HepG2 (cell line): ENCODE measurements around the gene ZSWIM8. TPM values are rescaled to one million over a fixed set of nuclear protein-coding genes. Genes with fewer than 3 reads are reported as not detected.

Experiments
- ATRX ChIP-seq: sonication (generic); formaldehyde crosslinking; IDR thresholded peaks from 2 replicates; pipeline ENCODE4 v1.4.0; 2020; ENCODE audit warnings: missing genetic modification reagents, borderline replicate concordance
- CEBPG ChIP-seq: IDR thresholded peaks from 2 replicates; pipeline ENCODE4 v1.6.1; 2016
- JARID2 ChIP-seq: sonication (generic); formaldehyde crosslinking; IDR thresholded peaks from 2 replicates; pipeline ENCODE4 v1.8.1; 2023; ENCODE audit warnings: missing genetic modification reagents, inconsistent platforms; ENCODE audit not compliant: insufficient replicate concordance
- NCOR1 ChIP-seq: fragments of 200-600 bp; sonication (generic); IDR thresholded peaks from 2 replicates; pipeline ENCODE4 v1.7.0; 2017; ENCODE audit warnings: antibody characterized with exemption, low read length, borderline replicate concordance
- SRSF4 ChIP-seq: fragments of 200-400 bp; formaldehyde crosslinking; IDR thresholded peaks from one replicate; pipeline ENCODE4 v1.6.1; 2018; ENCODE audit warnings: mild to moderate bottlenecking, low read depth, low read length, moderate library complexity; ENCODE audit not compliant: poor library complexity, severe bottlenecking
- ZBTB42 ChIP-seq: sonication (generic); formaldehyde crosslinking; IDR thresholded peaks from 2 replicates; pipeline ENCODE4 v1.5.0; 2020; ENCODE audit warnings: mild to moderate bottlenecking, missing genetic modification reagents
- ZFAT ChIP-seq: sonication (generic); formaldehyde crosslinking; conservative IDR thresholded peaks from 2 replicates; pipeline ENCODE4 v1.8.1; 2023; ENCODE audit warnings: missing genetic modification reagents, inconsistent platforms
- ZFP37 ChIP-seq: sonication (generic); formaldehyde crosslinking; IDR thresholded peaks from 2 replicates; pipeline ENCODE4 v1.4.0; 2020; ENCODE audit warnings: missing genetic modification reagents, borderline replicate concordance
- ZFX ChIP-seq: sonication (generic); formaldehyde crosslinking; IDR thresholded peaks from 2 replicates; pipeline ENCODE4 v1.4.0; 2020; ENCODE audit warnings: mild to moderate bottlenecking, low read depth, missing genetic modification reagents, moderate library complexity
- ZNF205 ChIP-seq: IDR thresholded peaks from 2 replicates; pipeline ENCODE4 v1.6.1; 2018; ENCODE audit warnings: missing biosample characterization, missing genetic modification reagents
- ZNF562 ChIP-seq: sonication (generic); formaldehyde crosslinking; IDR thresholded peaks from 2 replicates; pipeline ENCODE4 v1.8.0; 2022; ENCODE audit warnings: missing genetic modification reagents, borderline replicate concordance
- ZNF577 ChIP-seq: sonication (generic); formaldehyde crosslinking; IDR thresholded peaks from 2 replicates; pipeline ENCODE4 v1.4.0; 2020; ENCODE audit warnings: mild to moderate bottlenecking, low read depth, missing genetic modification reagents, borderline replicate concordance
- polyA plus RNA-seq, 8 experiments: library from polyadenylated mRNA; depleted of rRNA in 3 of 8; stranded (reverse) in 7 of 8; unstranded in 1 of 8; fragments of >200 nt; fragmentation: Illumina TruSeq in 4 of 8; extraction: Trizol in 4 of 8; gene quantifications; 2 replicates each; pipeline versions ENCODE4 v1.2.1 to v1.2.3, GENCODE V29; 2011 to 2016; ENCODE audit warnings: low read depth in 4 of 8, missing spikeins in 1 of 8, mixed read lengths in 1 of 8; ENCODE audit not compliant: insufficient read depth in 1 of 8
- total RNA-seq, 5 experiments: library from RNA; depleted of rRNA; stranded (reverse); fragments of >200 nt; fragmentation: Illumina TruSeq; extraction: Trizol; gene quantifications; 2 replicates each; pipeline ENCODE4 v1.2.3, GENCODE V29; 2016; ENCODE audit warnings: low read depth in 1 of 5
- TF ChIP-seq, protein P1 (sequence below): sonication (generic); formaldehyde crosslinking; IDR thresholded peaks from 2 replicates; pipeline ENCODE4 v1.8.1; 2023; ENCODE audit warnings: mild to moderate bottlenecking, moderate library complexity, missing genetic modification reagents
- TF ChIP-seq, protein P2 (sequence below): sonication (generic); formaldehyde crosslinking; IDR thresholded peaks from 2 replicates; pipeline ENCODE4 v1.5.1; 2020; ENCODE audit warnings: missing genetic modification reagents, mild to moderate bottlenecking, borderline replicate concordance
- TF ChIP-seq, protein P3 (sequence below): sonication (generic); formaldehyde crosslinking; IDR thresholded peaks from 2 replicates; pipeline ENCODE4 v1.9.0; 2021; ENCODE audit warnings: missing genetic modification reagents, borderline replicate concordance
- TF ChIP-seq, protein P4 (sequence below): sonication (generic); formaldehyde crosslinking; IDR thresholded peaks from 2 replicates; pipeline ENCODE4 v1.4.0; 2020; ENCODE audit warnings: missing genetic modification reagents, borderline replicate concordance

Gene ZSWIM8
- total and polyA plus RNA-seq, 2 of the 13 experiments (the other 11 are each of a cell fraction or from before 2014, with no cell fraction given), result 39.9 to 98.2 TPM

DNA sequence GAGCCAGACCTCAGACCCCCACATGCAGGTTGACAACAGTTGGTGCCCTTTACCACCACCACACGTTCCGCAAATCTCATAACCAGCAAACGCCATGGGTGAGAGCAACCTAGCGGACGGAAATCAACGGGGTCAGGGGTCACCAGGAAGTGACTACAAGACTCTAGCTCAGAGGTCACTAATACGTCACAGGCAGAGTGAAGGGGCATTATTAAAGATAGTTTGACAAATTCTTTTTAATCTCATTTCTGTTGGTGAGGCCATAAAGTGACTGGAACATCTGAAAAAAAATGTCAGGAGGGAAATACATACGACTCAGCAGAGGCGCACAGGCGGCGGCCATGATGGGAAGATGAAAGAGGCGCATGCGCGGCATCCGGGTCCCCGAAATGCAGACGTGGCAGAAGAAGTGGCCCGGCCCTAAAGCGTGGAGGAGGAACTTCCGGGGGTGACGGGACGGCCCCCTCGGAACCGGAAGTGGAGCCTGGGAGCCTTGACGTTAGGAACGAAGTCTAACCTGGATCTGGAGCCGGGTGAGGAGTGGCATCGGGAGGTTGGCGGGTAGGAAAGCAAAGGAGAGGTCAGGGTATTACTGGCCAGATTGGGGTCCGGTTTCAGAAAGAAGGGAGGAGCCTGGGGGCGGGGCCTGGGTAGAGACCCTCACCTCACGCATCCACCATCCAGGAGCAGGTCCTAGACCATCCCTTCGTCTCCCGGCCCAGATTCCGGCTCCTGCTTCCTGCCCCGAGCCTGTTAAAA, 41.3 kb upstream of the ZSWIM8 start, which contains the start of gene SEC24C (continued):
- TF ChIP-seq NCOR1 (peak; percentile 65), ZNF562 (CRISPR knock-in tag) (no peak), JARID2 (CRISPR knock-in tag) (no peak), ZFX (CRISPR knock-in tag) (peak; percentile 64), SRSF4 (no peak), ATRX (CRISPR knock-in tag) (no peak), ZFP37 (no peak), ZBTB42 (CRISPR knock-in tag) (no peak), ZNF205 (CRISPR knock-in tag) (peak; percentile 22; the same call in 1 of the 2 replicates), CEBPG (CRISPR knock-in tag) (no peak), ZFAT (no peak), ZNF577 (CRISPR knock-in tag) (no peak)
- TF ChIP-seq, protein P1, sequence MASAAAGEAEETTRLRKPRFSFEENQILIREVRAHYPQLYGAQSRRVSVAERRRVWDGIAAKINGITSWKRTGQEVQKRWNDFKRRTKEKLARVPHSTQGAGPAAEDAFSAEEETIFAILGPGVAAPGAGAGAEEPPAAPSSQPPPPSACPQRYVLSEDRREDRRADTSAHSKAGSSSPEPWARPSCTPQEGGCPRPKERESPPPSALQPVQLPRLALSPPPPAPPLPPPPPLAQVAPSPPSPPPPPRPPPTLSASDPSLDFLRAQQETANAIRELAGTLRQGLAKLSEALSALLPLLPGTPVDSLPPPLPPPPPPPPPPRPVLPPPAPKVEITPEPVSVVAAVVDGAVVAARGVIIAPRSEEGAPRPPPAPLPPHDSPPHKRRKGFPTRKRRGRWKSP, result no peak
- TF ChIP-seq, protein P2, sequence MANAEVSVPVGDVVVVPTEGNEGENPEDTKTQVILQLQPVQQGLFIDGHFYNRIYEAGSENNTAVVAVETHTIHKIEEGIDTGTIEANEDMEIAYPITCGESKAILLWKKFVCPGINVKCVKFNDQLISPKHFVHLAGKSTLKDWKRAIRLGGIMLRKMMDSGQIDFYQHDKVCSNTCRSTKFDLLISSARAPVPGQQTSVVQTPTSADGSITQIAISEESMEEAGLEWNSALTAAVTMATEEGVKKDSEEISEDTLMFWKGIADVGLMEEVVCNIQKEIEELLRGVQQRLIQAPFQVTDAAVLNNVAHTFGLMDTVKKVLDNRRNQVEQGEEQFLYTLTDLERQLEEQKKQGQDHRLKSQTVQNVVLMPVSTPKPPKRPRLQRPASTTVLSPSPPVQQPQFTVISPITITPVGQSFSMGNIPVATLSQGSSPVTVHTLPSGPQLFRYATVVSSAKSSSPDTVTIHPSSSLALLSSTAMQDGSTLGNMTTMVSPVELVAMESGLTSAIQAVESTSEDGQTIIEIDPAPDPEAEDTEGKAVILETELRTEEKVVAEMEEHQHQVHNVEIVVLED (CRISPR knock-in tag), result peak; percentile 86
- TF ChIP-seq, protein P3, sequence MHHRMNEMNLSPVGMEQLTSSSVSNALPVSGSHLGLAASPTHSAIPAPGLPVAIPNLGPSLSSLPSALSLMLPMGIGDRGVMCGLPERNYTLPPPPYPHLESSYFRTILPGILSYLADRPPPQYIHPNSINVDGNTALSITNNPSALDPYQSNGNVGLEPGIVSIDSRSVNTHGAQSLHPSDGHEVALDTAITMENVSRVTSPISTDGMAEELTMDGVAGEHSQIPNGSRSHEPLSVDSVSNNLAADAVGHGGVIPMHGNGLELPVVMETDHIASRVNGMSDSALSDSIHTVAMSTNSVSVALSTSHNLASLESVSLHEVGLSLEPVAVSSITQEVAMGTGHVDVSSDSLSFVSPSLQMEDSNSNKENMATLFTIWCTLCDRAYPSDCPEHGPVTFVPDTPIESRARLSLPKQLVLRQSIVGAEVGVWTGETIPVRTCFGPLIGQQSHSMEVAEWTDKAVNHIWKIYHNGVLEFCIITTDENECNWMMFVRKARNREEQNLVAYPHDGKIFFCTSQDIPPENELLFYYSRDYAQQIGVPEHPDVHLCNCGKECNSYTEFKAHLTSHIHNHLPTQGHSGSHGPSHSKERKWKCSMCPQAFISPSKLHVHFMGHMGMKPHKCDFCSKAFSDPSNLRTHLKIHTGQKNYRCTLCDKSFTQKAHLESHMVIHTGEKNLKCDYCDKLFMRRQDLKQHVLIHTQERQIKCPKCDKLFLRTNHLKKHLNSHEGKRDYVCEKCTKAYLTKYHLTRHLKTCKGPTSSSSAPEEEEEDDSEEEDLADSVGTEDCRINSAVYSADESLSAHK (CRISPR knock-in tag), result no peak
- TF ChIP-seq, protein P4, sequence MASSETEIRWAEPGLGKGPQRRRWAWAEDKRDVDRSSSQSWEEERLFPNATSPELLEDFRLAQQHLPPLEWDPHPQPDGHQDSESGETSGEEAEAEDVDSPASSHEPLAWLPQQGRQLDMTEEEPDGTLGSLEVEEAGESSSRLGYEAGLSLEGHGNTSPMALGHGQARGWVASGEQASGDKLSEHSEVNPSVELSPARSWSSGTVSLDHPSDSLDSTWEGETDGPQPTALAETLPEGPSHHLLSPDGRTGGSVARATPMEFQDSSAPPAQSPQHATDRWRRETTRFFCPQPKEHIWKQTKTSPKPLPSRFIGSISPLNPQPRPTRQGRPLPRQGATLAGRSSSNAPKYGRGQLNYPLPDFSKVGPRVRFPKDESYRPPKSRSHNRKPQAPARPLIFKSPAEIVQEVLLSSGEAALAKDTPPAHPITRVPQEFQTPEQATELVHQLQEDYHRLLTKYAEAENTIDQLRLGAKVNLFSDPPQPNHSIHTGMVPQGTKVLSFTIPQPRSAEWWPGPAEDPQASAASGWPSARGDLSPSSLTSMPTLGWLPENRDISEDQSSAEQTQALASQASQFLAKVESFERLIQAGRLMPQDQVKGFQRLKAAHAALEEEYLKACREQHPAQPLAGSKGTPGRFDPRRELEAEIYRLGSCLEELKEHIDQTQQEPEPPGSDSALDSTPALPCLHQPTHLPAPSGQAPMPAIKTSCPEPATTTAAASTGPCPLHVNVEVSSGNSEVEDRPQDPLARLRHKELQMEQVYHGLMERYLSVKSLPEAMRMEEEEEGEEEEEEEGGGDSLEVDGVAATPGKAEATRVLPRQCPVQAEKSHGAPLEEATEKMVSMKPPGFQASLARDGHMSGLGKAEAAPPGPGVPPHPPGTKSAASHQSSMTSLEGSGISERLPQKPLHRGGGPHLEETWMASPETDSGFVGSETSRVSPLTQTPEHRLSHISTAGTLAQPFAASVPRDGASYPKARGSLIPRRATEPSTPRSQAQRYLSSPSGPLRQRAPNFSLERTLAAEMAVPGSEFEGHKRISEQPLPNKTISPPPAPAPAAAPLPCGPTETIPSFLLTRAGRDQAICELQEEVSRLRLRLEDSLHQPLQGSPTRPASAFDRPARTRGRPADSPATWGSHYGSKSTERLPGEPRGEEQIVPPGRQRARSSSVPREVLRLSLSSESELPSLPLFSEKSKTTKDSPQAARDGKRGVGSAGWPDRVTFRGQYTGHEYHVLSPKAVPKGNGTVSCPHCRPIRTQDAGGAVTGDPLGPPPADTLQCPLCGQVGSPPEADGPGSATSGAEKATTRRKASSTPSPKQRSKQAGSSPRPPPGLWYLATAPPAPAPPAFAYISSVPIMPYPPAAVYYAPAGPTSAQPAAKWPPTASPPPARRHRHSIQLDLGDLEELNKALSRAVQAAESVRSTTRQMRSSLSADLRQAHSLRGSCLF (CRISPR knock-in tag), result no peak
